KMS-11 (cell line): Measurements from ENCODE around the gene SCGB1C2.
A peak's percentile ranks its signal among the peaks of the same experiment; 100 is the strongest.
"Not testable (repeated sequence)": the region's sequence is repeated elsewhere in the genome, so short reads cannot be mapped to it uniquely, and the experiment has no call there.

Source experiments
- H2AFZ ChIP-seq: fragments of 200-600 bp; sonication (generic); 2 replicates; pipeline ENCODE4 v1.6.1; 2016; ENCODE audit warnings: antibody characterized with exemption, mixed run types, low read depth
- H3K27ac ChIP-seq: fragments of 200-600 bp; sonication (generic); 2 replicates; pipeline ENCODE4 v1.6.1; 2016; ENCODE audit warnings: mild to moderate bottlenecking, mixed run types
- H3K27me3 ChIP-seq: fragments of 200-600 bp; sonication (generic); 2 replicates; pipeline ENCODE4 v1.6.1; 2017; ENCODE audit warnings: mild to moderate bottlenecking, low read depth, mixed run types, moderate library complexity; ENCODE audit not compliant: insufficient read depth
- H3K36me3 ChIP-seq: fragments of 200-600 bp; sonication (generic); 2 replicates; pipeline ENCODE4 v1.6.1; 2017; ENCODE audit warnings: mild to moderate bottlenecking, mixed run types; ENCODE audit not compliant: insufficient read depth
- H3K4me1 ChIP-seq: fragments of 200-600 bp; sonication (generic); 2 replicates; pipeline ENCODE4 v1.6.1; 2016; ENCODE audit warnings: mild to moderate bottlenecking, low read depth, mixed run types; ENCODE audit not compliant: poor library complexity, severe bottlenecking
- H3K4me2 ChIP-seq: fragments of 200-600 bp; sonication (generic); 2 replicates; pipeline ENCODE4 v1.7.0; 2016; ENCODE audit warnings: mild to moderate bottlenecking, mixed run types
- H3K4me3 ChIP-seq: fragments of 200-600 bp; sonication (generic); IDR thresholded peaks from 2 replicates; pipeline ENCODE4 v1.6.1; 2017; ENCODE audit warnings: low read depth, low read length, mixed read lengths; ENCODE audit not compliant: insufficient read depth
- H3K79me2 ChIP-seq: fragments of 200-600 bp; sonication (generic); 2 replicates; pipeline ENCODE4 v1.6.1; 2016; ENCODE audit warnings: low read depth, mixed run types; ENCODE audit not compliant: insufficient read depth
- H3K9ac ChIP-seq: fragments of 200-600 bp; sonication (generic); 2 replicates; pipeline ENCODE4 v1.6.1; 2016; ENCODE audit warnings: mild to moderate bottlenecking, mixed run types
- H4K20me1 ChIP-seq: fragments of 200-600 bp; sonication (generic); 2 replicates; pipeline ENCODE4 v1.6.1; 2016; ENCODE audit warnings: mild to moderate bottlenecking, mixed run types; ENCODE audit not compliant: insufficient read depth
- TF ChIP-seq, protein P1 (sequence below): fragments of 200-600 bp; sonication (generic); conservative IDR thresholded peaks from 2 replicates; pipeline ENCODE4 v1.6.1; 2017; ENCODE audit warnings: low read depth, mild to moderate bottlenecking, antibody characterized with exemption, low read length, moderate library complexity, mixed read lengths

SCGB1C2 gene

DNA sequence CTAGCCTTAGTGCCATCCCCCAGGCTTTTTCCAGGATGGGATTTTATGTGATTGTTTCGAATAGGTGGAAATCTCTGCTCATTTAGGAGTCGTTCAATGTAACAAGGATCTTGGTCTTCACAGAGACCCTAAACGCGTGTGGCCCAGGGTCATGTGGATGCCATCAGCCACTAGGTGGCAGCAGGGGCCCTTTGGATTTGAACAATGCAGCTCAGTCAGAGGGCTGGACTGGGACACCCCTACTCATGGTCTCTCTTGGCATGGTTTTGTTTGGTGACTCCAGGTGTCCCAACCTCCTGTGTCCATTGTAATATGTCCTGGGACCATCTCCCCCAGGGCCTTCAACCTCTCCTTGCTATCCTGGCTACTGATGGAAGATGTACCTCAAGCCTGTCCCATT is 838 bp upstream of the SCGB1C2 start:
- TF ChIP-seq, protein P1, sequence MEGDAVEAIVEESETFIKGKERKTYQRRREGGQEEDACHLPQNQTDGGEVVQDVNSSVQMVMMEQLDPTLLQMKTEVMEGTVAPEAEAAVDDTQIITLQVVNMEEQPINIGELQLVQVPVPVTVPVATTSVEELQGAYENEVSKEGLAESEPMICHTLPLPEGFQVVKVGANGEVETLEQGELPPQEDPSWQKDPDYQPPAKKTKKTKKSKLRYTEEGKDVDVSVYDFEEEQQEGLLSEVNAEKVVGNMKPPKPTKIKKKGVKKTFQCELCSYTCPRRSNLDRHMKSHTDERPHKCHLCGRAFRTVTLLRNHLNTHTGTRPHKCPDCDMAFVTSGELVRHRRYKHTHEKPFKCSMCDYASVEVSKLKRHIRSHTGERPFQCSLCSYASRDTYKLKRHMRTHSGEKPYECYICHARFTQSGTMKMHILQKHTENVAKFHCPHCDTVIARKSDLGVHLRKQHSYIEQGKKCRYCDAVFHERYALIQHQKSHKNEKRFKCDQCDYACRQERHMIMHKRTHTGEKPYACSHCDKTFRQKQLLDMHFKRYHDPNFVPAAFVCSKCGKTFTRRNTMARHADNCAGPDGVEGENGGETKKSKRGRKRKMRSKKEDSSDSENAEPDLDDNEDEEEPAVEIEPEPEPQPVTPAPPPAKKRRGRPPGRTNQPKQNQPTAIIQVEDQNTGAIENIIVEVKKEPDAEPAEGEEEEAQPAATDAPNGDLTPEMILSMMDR: peak; percentile 24; the same call in 1 of the 2 replicates
- not testable (repeated sequence) for H3K36me3 ChIP-seq, H3K27me3 ChIP-seq, H3K4me3 ChIP-seq, H2AFZ ChIP-seq, H3K79me2 ChIP-seq, H3K27ac ChIP-seq, H4K20me1 ChIP-seq, H3K4me1 ChIP-seq, H3K9ac ChIP-seq, H3K4me2 ChIP-seq

DNA sequence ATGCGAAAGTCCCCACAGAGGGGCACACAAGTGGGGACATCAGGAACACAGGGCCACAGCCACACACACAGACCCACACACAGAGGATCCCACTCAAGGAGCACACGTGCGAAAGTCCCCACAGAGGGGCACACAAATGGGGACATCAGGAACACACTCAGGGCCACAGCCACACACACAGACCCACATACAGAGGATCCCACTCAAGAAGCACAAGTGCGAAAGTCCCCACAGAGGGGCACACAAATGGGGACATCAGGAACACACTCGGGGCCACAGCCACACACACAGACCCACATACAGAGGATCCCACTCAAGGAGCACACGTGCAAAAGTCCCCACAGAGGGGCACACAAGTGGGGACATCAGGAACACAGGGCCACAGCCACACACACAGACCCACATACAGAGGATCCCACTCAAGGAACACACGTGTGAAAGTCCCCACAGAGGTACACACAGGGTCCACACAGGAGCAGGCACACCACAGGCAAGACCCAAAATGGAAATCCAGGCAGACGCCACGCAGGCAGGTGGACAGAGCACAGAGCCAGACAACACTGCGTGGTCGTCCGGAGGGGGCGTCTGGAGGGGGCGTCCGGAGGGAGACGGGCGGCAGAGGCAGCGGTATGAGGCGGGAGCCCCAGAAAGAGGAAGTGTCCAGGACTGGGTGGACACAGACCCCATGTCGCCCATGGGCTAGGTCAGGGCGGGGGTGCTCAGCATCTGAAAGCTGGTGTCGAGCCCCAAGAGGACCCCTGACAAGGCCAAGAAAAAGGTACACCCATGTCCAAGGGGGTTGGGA is 2.2 kb downstream of the SCGB1C2 start:
- not testable (repeated sequence) for H3K27me3 ChIP-seq, H3K27ac ChIP-seq, H3K79me2 ChIP-seq, H3K36me3 ChIP-seq, H2AFZ ChIP-seq, H4K20me1 ChIP-seq, H3K4me2 ChIP-seq, H3K9ac ChIP-seq, H3K4me1 ChIP-seq, H3K4me3 ChIP-seq

DNA sequence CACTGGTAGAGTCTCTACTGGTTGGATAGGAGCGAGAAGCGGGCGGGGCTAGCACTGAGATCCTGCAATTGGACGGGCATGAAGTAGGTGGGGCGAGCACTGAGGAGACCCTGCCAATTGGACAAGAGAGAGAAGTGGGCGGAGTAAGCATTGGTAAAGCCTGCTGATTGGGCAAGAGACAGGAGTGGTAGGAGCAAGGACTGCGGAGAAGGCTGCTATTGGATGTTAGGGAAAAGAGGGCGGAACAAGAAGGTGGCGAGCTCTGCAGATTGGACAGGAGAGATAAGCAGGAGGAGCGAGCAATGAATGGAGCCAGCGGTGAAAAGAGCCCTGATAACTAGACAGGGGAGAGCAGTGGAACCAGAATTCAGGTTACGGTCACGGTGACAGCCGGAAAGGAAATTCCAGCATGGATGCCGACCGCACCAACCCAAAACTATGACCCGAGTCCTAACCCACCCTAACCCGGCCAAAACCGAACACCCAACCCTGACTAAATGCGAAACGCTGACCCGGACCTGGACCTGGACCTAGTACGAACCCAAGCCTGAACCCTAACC is 4.8 kb downstream of the SCGB1C2 start:
- Histone ChIP-seq H3K27me3 (peaks cover 3% of the 10 kb centered on the region; the same call in 1 of the 2 replicates), H3K79me2 (no peaks in the 10 kb centered on the region), H3K27ac (no peak overlapping the region), H4K20me1 (no peaks in the 10 kb centered on the region), H3K4me2 (no peak overlapping the region), H3K4me3 (no peak overlapping the region), H3K9ac (no peak overlapping the region), H3K36me3 (no peaks in the 10 kb centered on the region), H3K4me1 (peaks cover 4% of the 10 kb centered on the region), H2AFZ (no peak overlapping the region)
- TF ChIP-seq, protein P1: no peak

DNA sequence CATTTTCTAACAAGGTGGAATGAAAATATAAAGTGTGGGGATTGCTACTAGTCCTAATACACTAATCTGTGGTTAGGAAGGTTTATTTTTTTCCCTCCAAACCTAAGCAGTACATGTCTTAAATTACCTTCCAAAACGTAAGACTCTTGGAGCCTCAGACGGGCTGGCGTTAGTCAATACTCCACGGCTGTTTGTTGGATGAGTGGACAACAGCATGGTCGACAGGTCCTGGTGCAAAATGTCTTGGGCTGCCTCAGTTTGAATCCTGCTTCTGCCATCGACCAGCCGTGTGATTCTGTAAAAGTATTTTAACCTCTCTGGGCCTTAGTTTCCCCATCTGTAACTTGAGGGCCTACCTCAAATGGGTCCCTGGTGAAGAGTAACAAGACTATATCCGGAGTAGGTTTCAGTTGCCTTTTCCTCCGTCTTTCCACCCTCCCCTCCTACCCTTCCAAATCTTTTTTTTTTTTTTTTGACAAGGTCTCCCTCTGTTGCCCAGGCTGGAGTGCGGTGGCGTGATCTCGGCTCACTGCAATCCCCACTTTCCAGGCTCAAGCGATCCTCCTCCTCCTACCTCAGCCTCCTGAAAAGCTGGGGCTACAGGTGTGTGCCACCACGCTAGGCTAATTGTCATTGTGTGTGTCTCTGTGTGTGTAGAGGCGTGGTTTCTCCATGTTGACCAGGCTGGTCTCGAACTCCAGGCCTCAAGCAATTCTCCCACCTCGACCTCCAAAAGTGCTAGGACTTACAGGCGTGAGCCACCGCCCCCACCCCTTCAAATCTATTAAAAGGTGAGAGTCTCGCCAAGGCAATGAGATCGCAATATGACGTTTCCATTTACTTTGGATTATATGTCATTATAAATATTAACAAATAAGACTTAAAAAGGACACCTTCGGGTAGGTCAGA is 5.8 kb downstream of the SCGB1C2 start:
- Histone ChIP-seq H3K27me3 (peaks cover 3% of the 10 kb centered on the region; the same call in 1 of the 2 replicates), H3K4me3 (no peak overlapping the region), H3K4me1 (peaks cover 4% of the 10 kb centered on the region), H3K27ac (no peak overlapping the region), H2AFZ (no peak overlapping the region), H3K36me3 (no peaks in the 10 kb centered on the region), H3K79me2 (no peaks in the 10 kb centered on the region), H3K9ac (no peak overlapping the region), H4K20me1 (no peaks in the 10 kb centered on the region), H3K4me2 (no peak overlapping the region)
- TF ChIP-seq, protein P1: no peak
